ENCODE measurements around the gene THSD4.
"Not testable (repeated sequence)": the region's sequence is repeated elsewhere in the genome, so short reads cannot be mapped to it uniquely, and the experiment has no call there.

Gene THSD4

GRCh38 chr15:71189718-71190117 lies 74.4 kb downstream of the THSD4 start:
- DNase-seq (ENCODE audit: low spot score), result no peak

- DNase-seq (ENCODE audit: low spot score), result no peak
Measured at GRCh38 chr15:71191296-71191695, 76.0 kb downstream of the THSD4 start.

- DNase-seq (ENCODE audit: low spot score), result no peak
Measured at GRCh38 chr15:71192816-71193215, 77.5 kb downstream of the THSD4 start.

GRCh38 chr15:71194286-71194685 lies 79.0 kb downstream of the THSD4 start:
- DNase-seq (ENCODE audit: low spot score), result no peak

- no peak for DNase-seq (ENCODE audit: low spot score)
Measured at GRCh38 chr15:71195242-71195641, 80.0 kb downstream of the THSD4 start.

GRCh38 chr15:71197620-71198019 lies 82.3 kb downstream of the THSD4 start:
- no peak for DNase-seq (ENCODE audit: low spot score)

- no peak for DNase-seq (ENCODE audit: low spot score)
Measured at GRCh38 chr15:71198846-71199245, 83.6 kb downstream of the THSD4 start.

- no peak for DNase-seq (ENCODE audit: low spot score)
Measured at GRCh38 chr15:71199384-71200351, 84.4 kb downstream of the THSD4 start.

- no peak for DNase-seq (ENCODE audit: low spot score)
Measured at GRCh38 chr15:71201477-71201876, 86.2 kb downstream of the THSD4 start.

GRCh38 chr15:71202712-71203111 lies 87.4 kb downstream of the THSD4 start:
- no peak for DNase-seq (ENCODE audit: low spot score)

- no peak for DNase-seq (ENCODE audit: low spot score)
Measured at GRCh38 chr15:71203586-71204474, 88.6 kb downstream of the THSD4 start.

- DNase-seq (ENCODE audit: low spot score), result no peak
Measured at GRCh38 chr15:71207141-71207540, 91.9 kb downstream of the THSD4 start.

GRCh38 chr15:71212146-71212545 lies 96.9 kb downstream of the THSD4 start:
- DNase-seq (ENCODE audit: low spot score), result no peak

GRCh38 chr15:71213943-71214342 lies 98.7 kb downstream of the THSD4 start:
- not testable (repeated sequence) for DNase-seq (ENCODE audit: low spot score)

- DNase-seq (ENCODE audit: low spot score), result no peak
Measured at GRCh38 chr15:71215126-71215894, 100.0 kb downstream of the THSD4 start.

GRCh38 chr15:71218272-71218805 lies 103.1 kb downstream of the THSD4 start:
- DNase-seq (ENCODE audit: low spot score), result no peak

- no peak for DNase-seq (ENCODE audit: low spot score)
Measured at GRCh38 chr15:71219101-71219500, 103.8 kb downstream of the THSD4 start.

- no peak for DNase-seq (ENCODE audit: low spot score)
Measured at GRCh38 chr15:71219645-71220044, 104.4 kb downstream of the THSD4 start.

- DNase-seq (ENCODE audit: low spot score), result no peak
Measured at GRCh38 chr15:71220828-71221227, 105.6 kb downstream of the THSD4 start.

GRCh38 chr15:71221417-71221816 lies 106.1 kb downstream of the THSD4 start:
- DNase-seq (ENCODE audit: low spot score), result no peak

- DNase-seq (ENCODE audit: low spot score), result no peak
Measured at GRCh38 chr15:71223516-71223915, 108.2 kb downstream of the THSD4 start.

- DNase-seq (ENCODE audit: low spot score), result no peak
Measured at GRCh38 chr15:71224024-71224423, 108.8 kb downstream of the THSD4 start.
